Gastroesophageal sphincter (tissue), 2 donors: ENCODE measurements around the gene SVBP.

Experiments
- POLR2A ChIP-seq, 2 donors: fragments of 450-650 bp; IDR thresholded peaks; one replicate each; pipeline ENCODE4 v1.6.1; 2017; ENCODE audit warnings: antibody characterized with exemption in 2 of 2, mild to moderate bottlenecking in 2 of 2, moderate library complexity in 1 of 2
- POLR2AphosphoS5 ChIP-seq: sonication (generic); formaldehyde crosslinking; IDR thresholded peaks from one replicate; pipeline ENCODE4 v1.6.1; 2017; ENCODE audit warnings: antibody characterized with exemption

GRCh38 chr1:42793824-42794223, 23.4 kb downstream of the SVBP start:
- no peak for TF ChIP-seq POLR2AphosphoS5
- no peak for TF ChIP-seq POLR2A (IDR thresholded peaks at IDR 0.05)
